Endothelial cell of umbilical vein (primary cell): ENCODE measurements around the gene WIF1.

Source experiments
- EZH2 ChIP-seq: IDR thresholded peaks from 2 replicates; pipeline ENCODE4 v1.6.1; 2012; ENCODE audit warnings: borderline replicate concordance, low read depth, mild to moderate bottlenecking, moderate library complexity, low read length, inconsistent platforms; ENCODE audit not compliant: severe bottlenecking
- FOS ChIP-seq: IDR thresholded peaks from 2 replicates; pipeline ENCODE4 v1.6.1; 2011; ENCODE audit warnings: mild to moderate bottlenecking, low read length, moderate library complexity, borderline replicate concordance; ENCODE audit not compliant: insufficient read depth
- GATA2 ChIP-seq: IDR thresholded peaks from 2 replicates; pipeline ENCODE4 v1.7.0; 2011; ENCODE audit warnings: low read depth, mild to moderate bottlenecking, moderate library complexity, mixed read lengths, low read length; ENCODE audit not compliant: insufficient read length, insufficient read depth
- JUN ChIP-seq: IDR thresholded peaks from 2 replicates; pipeline ENCODE4 v1.6.1; 2011; ENCODE audit warnings: borderline replicate concordance, low read depth; ENCODE audit not compliant: insufficient read length, insufficient read depth
- POLR2A ChIP-seq: IDR thresholded peaks from 2 replicates; pipeline ENCODE4 v1.6.1; 2012; ENCODE audit warnings: low read depth, mild to moderate bottlenecking, control low read depth, low read length
- POLR2AphosphoS5 ChIP-seq: IDR thresholded peaks from 2 replicates; pipeline ENCODE4 v1.6.1; 2012; ENCODE audit warnings: low read depth, mild to moderate bottlenecking, control low read depth, low read length, moderate library complexity; ENCODE audit not compliant: insufficient read depth
- TF ChIP-seq, protein P1 (sequence below), 2 donors: IDR thresholded peaks; 1 replicate in 1 of 2; 2 replicates in 1 of 2; pipeline ENCODE4 v1.5.1; 2011; ENCODE audit warnings: low read length in 2 of 2, mild to moderate bottlenecking in 2 of 2, moderate library complexity in 2 of 2, control low read depth in 1 of 2, inconsistent platforms in 1 of 2, low read depth in 1 of 2; ENCODE audit not compliant: insufficient read depth in 1 of 2; ENCODE audit errors: extremely low read depth in 1 of 2
- TF ChIP-seq, protein P2 (sequence below): IDR thresholded peaks from 2 replicates; pipeline ENCODE4 v1.6.1; 2011; ENCODE audit not compliant: insufficient read depth, insufficient read length

DNA sequence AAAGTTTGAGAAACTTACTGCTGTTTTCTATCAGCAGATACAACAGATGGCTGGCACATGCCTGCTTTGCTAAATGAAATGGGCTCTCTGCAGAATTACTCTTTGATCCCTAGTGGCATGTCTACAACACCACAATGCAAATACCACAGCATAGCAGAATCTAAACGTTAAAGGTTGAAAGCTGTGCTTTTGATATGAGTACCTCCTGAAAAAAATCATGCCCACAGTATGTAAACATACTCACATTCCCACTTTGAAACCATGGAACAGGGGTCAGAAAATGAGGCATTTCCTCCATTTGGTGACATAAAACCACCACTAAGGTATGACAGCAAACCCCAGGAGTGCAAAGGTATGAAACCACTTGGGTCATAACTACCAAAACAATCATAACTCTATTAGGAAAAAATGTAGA is 7.5 kb downstream of the WIF1 start:
- TF ChIP-seq, protein P1, sequence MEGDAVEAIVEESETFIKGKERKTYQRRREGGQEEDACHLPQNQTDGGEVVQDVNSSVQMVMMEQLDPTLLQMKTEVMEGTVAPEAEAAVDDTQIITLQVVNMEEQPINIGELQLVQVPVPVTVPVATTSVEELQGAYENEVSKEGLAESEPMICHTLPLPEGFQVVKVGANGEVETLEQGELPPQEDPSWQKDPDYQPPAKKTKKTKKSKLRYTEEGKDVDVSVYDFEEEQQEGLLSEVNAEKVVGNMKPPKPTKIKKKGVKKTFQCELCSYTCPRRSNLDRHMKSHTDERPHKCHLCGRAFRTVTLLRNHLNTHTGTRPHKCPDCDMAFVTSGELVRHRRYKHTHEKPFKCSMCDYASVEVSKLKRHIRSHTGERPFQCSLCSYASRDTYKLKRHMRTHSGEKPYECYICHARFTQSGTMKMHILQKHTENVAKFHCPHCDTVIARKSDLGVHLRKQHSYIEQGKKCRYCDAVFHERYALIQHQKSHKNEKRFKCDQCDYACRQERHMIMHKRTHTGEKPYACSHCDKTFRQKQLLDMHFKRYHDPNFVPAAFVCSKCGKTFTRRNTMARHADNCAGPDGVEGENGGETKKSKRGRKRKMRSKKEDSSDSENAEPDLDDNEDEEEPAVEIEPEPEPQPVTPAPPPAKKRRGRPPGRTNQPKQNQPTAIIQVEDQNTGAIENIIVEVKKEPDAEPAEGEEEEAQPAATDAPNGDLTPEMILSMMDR (IDR thresholded peaks at IDR 0.05; ENCODE audit: extremely low read depth in 1 of 2, insufficient read depth in 1 of 2, low read depth in 1 of 2, low read length in 2 of 2) = no peak
- no peak for TF ChIP-seq POLR2A
- no peak for TF ChIP-seq POLR2AphosphoS5
- no peak for TF ChIP-seq EZH2
- TF ChIP-seq JUN = no peak
- TF ChIP-seq, protein P2, sequence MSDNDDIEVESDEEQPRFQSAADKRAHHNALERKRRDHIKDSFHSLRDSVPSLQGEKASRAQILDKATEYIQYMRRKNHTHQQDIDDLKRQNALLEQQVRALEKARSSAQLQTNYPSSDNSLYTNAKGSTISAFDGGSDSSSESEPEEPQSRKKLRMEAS = no peak
- TF ChIP-seq GATA2 = no peak
- TF ChIP-seq FOS = no peak
